22Rv1 (cell line): Measurements from ENCODE around the gene OVOL1.

ENCODE experiments used
- H3K27ac ChIP-seq: fragments of 450-650 bp; 2 replicates; pipeline ENCODE4 v1.5.1; 2017
- ZFX ChIP-seq: fragments of 450-650 bp; IDR thresholded peaks from 2 replicates; pipeline ENCODE4 v1.6.1; 2017; ENCODE audit warnings: antibody characterized with exemption, borderline replicate concordance
- TF ChIP-seq, protein P1 (sequence below): fragments of 450-650 bp; IDR thresholded peaks from 2 replicates; pipeline ENCODE4 v1.5.1; 2017; ENCODE audit warnings: mild to moderate bottlenecking

The OVOL1 gene

DNA sequence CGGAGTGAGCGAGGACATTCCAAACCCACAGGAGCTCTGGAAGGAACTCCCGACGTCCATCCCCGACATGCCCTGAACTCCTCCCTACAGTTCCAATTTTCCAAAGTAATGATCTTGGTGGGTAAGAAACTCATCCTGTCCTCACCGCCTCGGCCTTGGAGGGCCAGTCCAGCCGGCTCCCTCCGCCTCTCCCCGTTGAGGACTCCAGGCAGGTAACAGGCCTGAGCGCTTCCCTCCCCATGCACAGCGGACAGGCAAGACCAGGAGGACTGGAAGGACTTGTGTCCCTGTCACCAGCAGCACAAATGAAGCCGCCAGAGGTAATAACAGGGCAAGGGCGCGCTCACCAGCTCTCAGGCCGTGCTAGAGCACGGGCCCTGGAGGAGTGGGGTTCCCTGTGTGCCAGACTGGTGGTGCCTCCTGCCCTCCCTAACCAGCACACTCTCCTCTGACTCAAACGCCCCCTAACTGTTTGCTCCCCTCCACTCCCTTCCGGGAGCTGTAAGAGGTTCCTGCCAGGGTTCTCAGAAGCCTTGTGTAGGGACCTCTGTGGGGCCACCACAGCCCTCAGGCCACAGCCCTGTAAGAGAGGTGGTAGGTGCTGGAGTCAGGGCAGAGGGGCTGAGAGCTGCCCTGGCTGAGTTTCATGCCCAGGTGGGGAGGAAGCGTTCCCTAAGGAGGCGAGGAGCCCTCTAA, 17.1 kb downstream of the OVOL1 start:
- H3K27ac ChIP-seq: no peak overlapping the region
- TF ChIP-seq, protein P1, sequence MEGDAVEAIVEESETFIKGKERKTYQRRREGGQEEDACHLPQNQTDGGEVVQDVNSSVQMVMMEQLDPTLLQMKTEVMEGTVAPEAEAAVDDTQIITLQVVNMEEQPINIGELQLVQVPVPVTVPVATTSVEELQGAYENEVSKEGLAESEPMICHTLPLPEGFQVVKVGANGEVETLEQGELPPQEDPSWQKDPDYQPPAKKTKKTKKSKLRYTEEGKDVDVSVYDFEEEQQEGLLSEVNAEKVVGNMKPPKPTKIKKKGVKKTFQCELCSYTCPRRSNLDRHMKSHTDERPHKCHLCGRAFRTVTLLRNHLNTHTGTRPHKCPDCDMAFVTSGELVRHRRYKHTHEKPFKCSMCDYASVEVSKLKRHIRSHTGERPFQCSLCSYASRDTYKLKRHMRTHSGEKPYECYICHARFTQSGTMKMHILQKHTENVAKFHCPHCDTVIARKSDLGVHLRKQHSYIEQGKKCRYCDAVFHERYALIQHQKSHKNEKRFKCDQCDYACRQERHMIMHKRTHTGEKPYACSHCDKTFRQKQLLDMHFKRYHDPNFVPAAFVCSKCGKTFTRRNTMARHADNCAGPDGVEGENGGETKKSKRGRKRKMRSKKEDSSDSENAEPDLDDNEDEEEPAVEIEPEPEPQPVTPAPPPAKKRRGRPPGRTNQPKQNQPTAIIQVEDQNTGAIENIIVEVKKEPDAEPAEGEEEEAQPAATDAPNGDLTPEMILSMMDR: no peak
- TF ChIP-seq ZFX: no peak

DNA sequence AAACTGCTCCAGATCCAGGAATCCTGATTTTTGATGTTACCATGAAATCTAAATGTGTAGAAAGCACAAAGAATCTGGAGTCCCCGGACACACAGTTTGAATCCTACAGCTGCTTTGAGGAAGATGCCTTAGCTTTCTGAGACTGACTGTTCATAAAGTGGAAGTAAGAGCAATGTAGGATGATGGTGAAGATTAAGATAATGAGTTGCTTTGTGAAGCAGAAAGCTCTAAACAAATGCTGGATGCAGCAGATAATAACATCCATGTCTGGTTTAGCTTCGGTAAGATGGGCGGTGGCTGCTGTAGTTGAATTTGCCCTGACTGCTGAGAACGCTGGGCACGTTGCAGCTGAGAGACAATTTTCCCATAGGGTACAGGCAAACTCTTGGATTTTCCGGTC, 20.1 kb downstream of the OVOL1 start:
- no peak overlapping the region for H3K27ac ChIP-seq
- no peak for TF ChIP-seq ZFX
- TF ChIP-seq, protein P1: no peak

DNA sequence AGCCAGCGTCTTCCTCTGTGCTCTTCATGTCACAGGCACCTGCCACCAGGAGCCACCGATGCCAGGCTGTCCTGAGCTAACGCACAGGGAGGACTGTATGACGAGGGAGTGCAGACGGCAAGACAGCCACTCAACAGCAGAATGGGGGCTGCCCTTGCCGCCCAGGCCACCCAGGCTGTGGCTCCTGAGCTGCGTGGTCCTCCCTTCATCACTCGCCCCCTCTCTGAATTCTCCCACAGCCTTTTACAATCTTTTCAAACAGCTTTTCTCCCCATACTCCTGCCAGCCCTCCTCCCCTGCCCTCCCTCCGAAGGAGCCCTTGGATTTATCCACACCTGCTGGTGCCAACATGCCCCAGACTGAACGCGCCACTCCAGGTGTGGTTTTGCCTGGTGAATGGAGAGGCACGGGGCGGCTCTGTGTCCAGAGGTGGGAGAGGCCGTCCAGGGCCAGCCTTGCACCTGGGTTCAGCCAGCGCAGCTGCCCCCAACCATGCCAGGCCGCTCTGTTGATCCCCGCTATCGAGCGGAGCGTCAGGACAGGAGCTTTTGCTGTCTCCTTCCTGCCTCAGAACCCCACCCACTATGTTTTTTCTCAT, 22.0 kb downstream of the OVOL1 start:
- no peak overlapping the region for H3K27ac ChIP-seq
- TF ChIP-seq, protein P1: no peak
- no peak for TF ChIP-seq ZFX

DNA sequence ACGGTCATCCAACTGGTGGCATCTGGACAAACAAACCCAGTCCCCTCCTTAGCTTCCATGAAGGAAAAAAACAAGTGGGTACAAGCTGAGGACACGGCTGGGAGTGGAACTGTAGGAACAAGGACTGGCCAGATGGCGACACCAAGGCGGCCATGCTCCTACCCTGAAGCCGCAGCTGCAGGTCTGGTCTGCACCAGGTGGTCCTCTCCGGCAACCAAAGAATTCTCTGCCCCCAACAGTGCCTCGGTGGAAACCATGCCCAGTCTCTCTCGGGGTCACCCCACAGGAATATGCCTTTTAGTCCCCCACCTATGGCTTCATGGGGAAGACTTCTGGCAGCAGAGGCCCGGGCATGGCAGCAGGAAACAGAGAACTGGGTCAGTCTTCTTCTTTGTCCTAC, 22.6 kb downstream of the OVOL1 start:
- no peak for TF ChIP-seq ZFX
- H3K27ac ChIP-seq: no peak overlapping the region

DNA sequence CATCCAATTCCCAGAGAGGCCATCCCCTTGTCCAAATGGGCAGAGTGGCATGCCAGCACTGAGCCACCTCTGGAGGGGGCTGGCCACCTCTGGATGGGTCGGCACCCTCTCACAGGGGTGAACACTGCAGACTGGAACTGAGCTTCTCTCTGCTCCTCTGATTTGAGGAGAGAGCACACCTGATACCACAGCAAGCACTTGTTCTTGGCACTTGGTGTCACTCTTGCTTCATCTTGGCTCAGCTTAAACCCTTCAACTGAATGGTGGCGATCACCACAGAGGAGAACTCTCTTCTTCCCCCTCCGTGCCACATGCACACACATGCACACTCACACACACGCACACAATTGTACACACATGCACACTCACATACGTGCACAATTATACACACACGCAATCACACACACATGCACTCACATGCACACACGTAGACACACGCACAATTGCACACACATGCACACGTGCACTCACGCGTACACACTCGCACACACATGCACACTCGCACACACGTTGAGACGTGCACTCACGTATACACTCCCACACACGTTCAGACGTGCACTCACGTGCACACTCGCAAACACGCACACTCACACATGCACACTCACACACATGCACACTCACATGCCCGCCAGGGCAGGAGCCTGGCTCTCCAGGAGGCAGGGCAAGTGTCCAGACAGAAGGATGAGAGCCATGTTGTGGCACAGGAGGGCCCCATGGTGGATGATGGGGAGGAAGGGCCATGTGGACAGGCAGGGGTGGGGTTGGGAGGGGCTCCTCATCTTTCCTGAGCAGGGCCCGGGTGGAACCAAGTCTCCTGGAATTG, 23.4 kb downstream of the OVOL1 start:
- no peak for TF ChIP-seq ZFX
- TF ChIP-seq, protein P1: 0 out of 2 replicates have a peak, but pooled peaks have one; percentile 12
- no peak overlapping the region for H3K27ac ChIP-seq

DNA sequence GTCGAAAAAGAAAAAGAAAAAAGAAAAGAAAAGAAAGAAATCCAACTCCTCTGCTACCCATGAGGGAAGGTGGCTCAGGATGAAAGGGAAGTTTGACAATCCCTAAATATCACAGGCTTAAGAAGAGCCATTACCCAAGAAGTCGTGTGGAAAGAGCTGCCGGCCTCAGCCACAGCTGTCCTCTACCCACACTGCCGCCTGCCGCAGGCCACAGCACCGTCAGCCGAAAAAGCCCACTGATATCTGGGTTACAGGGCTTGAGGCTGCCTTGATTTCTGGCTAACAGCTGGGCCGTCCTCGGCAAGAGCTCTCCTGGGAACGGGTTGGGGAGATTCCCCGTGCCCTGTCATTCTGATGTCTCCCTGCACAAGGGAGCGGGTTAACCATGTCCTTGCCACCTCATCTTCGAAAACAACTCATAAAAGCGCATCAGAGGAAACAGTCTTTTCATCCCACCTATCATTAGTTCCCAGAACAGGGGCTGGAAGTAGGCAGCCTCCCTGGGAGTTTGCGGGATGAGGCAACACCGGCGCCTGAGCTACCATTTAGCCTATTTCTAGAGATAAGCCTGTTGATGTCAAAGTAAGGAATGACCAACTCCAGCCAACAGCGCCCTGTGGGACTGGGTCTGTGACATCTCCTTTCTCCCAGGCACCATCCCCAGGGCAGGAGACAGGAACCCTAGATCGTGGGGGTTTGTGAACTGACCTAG, 25.1 kb downstream of the OVOL1 start:
- H3K27ac ChIP-seq: no peak overlapping the region
- TF ChIP-seq, protein P1: no peak
- TF ChIP-seq ZFX: no peak
